Loucy (cell line): Measurements from ENCODE around the gene KDM3A.

Experiments used
- H2AFZ ChIP-seq: fragments of 200-600 bp; sonication (generic); 2 replicates; pipeline ENCODE4 v1.6.0; 2016; ENCODE audit warnings: antibody characterized with exemption, mild to moderate bottlenecking, low read length, moderate library complexity
- H3F3A ChIP-seq: fragments of 200-600 bp; 2 replicates; pipeline ENCODE4 v1.6.0; 2016; ENCODE audit warnings: antibody characterized with exemption, low read depth, mild to moderate bottlenecking
- H3K27me3 ChIP-seq: fragments of 200-600 bp; sonication (generic); 2 replicates; pipeline ENCODE4 v1.6.1; 2014; ENCODE audit warnings: low read length, mild to moderate bottlenecking; ENCODE audit not compliant: insufficient read depth, poor library complexity, severe bottlenecking
- H3K36me3 ChIP-seq: fragments of 200-600 bp; sonication (generic); 2 replicates; pipeline ENCODE4 v1.6.1; 2016; ENCODE audit warnings: low read length; ENCODE audit not compliant: insufficient read depth
- H3K4me1 ChIP-seq: fragments of 200-600 bp; sonication (generic); 2 replicates; pipeline ENCODE4 v1.5.1; 2014; ENCODE audit warnings: low read length, mild to moderate bottlenecking; ENCODE audit not compliant: insufficient read depth, poor library complexity, severe bottlenecking
- H3K4me2 ChIP-seq: fragments of 200-600 bp; sonication (generic); 2 replicates; pipeline ENCODE4 v1.6.0; 2014; ENCODE audit warnings: antibody characterized with exemption, low read length, low read depth, mild to moderate bottlenecking; ENCODE audit not compliant: poor library complexity, severe bottlenecking
- H3K4me3 ChIP-seq: fragments of 200-600 bp; sonication (generic); 2 replicates; pipeline ENCODE4 v1.5.1; 2014; ENCODE audit warnings: low read length, mild to moderate bottlenecking, mixed read lengths; ENCODE audit not compliant: poor library complexity, severe bottlenecking
- H3K79me2 ChIP-seq: fragments of 200-600 bp; sonication (generic); 2 replicates; pipeline ENCODE4 v1.6.1; 2014; ENCODE audit warnings: low read length; ENCODE audit not compliant: insufficient read depth
- H3K9ac ChIP-seq: fragments of 200-600 bp; sonication (generic); 2 replicates; pipeline ENCODE4 v1.6.0; 2014; ENCODE audit warnings: mild to moderate bottlenecking, low read depth, low read length, moderate library complexity; ENCODE audit not compliant: poor library complexity, severe bottlenecking
- H3K9me2 ChIP-seq: fragments of 200-600 bp; sonication (generic); replicated peaks from 2 replicates; pipeline ENCODE4 v1.6.1; 2016; ENCODE audit warnings: low read depth, low read length, mixed read lengths
- H3K9me3 ChIP-seq: fragments of 200-600 bp; sonication (generic); 2 replicates; pipeline ENCODE4 v1.6.1; 2014; ENCODE audit warnings: mild to moderate bottlenecking, antibody characterized with exemption, low read length, low read depth; ENCODE audit not compliant: insufficient read depth
- H4K20me1 ChIP-seq: fragments of 200-600 bp; sonication (generic); 2 replicates; pipeline ENCODE4 v1.6.0; 2014; ENCODE audit warnings: antibody characterized with exemption, low read length, mild to moderate bottlenecking; ENCODE audit not compliant: insufficient read depth, poor library complexity, severe bottlenecking
- CTCF ChIP-seq: fragments of 200-600 bp; sonication (generic); conservative IDR thresholded peaks from 2 replicates; pipeline ENCODE4 v1.5.1; 2014; ENCODE audit warnings: mild to moderate bottlenecking, antibody characterized with exemption, low read length
- EZH2phosphoT487 ChIP-seq: fragments of 200-600 bp; IDR thresholded peaks from 2 replicates; pipeline ENCODE4 v1.6.1; 2018; ENCODE audit warnings: antibody characterized with exemption, mild to moderate bottlenecking, moderate library complexity, borderline replicate concordance

Gene KDM3A

GRCh38 chr2:86482034-86482433 lies 40.9 kb downstream of the KDM3A start:
- Histone ChIP-seq H3F3A (no peaks in the 10 kb centered on the region), H3K4me3 (no peak overlapping the region), H3K36me3 (peaks cover 100% of the 10 kb centered on the region), H3K9me3 (no peaks in the 10 kb centered on the region), H3K9ac (no peak overlapping the region), H3K79me2 (no peaks in the 10 kb centered on the region), H4K20me1 (no peaks in the 10 kb centered on the region), H3K9me2 (no peaks in the 10 kb centered on the region), H3K4me1 (no peaks in the 10 kb centered on the region), H2AFZ (no peak overlapping the region), H3K27me3 (no peaks in the 10 kb centered on the region), H3K4me2 (no peak overlapping the region)
- TF ChIP-seq CTCF (no peak), EZH2phosphoT487 (no peak)

DNA sequence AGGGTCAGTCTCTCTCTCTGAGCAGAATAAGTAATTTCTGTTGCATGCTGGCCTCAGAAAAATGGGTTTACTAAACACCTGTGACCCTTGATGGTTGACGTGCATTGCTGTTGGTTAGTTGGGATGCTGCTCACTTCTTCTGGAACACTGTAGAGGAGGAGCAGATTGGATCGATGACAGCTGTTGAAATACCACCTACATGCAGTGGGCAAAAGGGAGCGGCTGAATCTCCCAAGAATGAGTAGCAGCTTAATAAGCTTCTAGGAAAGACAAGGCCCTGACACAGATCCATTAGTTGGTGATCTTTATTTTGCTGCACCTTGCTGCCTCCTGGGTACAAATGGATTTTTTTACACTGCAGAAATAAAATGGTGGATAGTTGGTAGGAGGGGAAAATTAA lies 43.2 kb downstream of the KDM3A start:
- Histone ChIP-seq H3K36me3 (peaks cover 100% of the 10 kb centered on the region), H3F3A (no peaks in the 10 kb centered on the region), H3K79me2 (no peaks in the 10 kb centered on the region), H3K4me2 (no peak overlapping the region), H3K9me2 (no peaks in the 10 kb centered on the region), H3K27me3 (no peaks in the 10 kb centered on the region), H3K4me3 (no peak overlapping the region), H4K20me1 (no peaks in the 10 kb centered on the region), H3K9ac (no peak overlapping the region), H2AFZ (no peak overlapping the region), H3K9me3 (no peaks in the 10 kb centered on the region), H3K4me1 (no peaks in the 10 kb centered on the region)
- TF ChIP-seq CTCF, result no peak
- no peak for TF ChIP-seq EZH2phosphoT487

DNA sequence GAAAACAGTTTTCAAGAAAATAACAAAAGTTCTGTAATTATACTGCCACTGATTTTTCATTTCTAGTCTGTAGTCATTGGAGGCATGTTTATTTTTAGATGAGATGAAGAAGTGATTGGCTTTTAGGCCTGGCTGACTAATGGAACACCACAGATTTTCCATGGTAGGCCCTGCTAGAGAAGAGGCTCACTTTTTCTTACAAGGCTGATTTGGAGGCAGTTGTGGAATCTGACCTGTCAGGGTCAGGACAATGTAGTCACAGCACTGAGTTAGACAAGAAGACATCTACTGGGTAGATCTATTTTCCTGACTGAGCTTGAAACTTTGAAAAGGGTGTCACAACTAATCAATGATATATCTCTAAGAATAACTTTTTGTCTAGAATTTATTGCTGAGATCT lies 43.9 kb downstream of the KDM3A start:
- no peaks in the 10 kb centered on the region for H3K9me3 ChIP-seq
- no peak overlapping the region for H3K9ac ChIP-seq
- H3K79me2 ChIP-seq, result no peaks in the 10 kb centered on the region
- H3F3A ChIP-seq, result no peaks in the 10 kb centered on the region
- H3K36me3 ChIP-seq, result peaks cover 100% of the 10 kb centered on the region
- no peak overlapping the region for H2AFZ ChIP-seq
- H4K20me1 ChIP-seq, result no peaks in the 10 kb centered on the region
- H3K4me1 ChIP-seq, result no peaks in the 10 kb centered on the region
- no peaks in the 10 kb centered on the region for H3K27me3 ChIP-seq
- H3K9me2 ChIP-seq, result no peaks in the 10 kb centered on the region
- no peak overlapping the region for H3K4me2 ChIP-seq
- TF ChIP-seq CTCF, result no peak
- no peak for TF ChIP-seq EZH2phosphoT487
- H3K4me3 ChIP-seq, result no peak overlapping the region
